Keratinocyte (primary cell): Measurements from ENCODE around the gene RB1. TPM values are rescaled to one million over a fixed set of nuclear protein-coding genes. Genes with fewer than 3 reads are reported as not detected.

ENCODE experiments used
- DNase-seq: peaks from one replicate; pipeline ENCODE4 v3.0.0-alpha.2; 2011; ENCODE audit warnings: low read depth, missing footprints, low spot score
- FAIRE-seq: peaks from 2 replicates; lab custom pipeline; 2011; peaks lifted over from hg19 to GRCh38; lab: Jason Lieb, UNC
- H2AFZ ChIP-seq: 2 replicates; pipeline ENCODE4 v1.6.0; 2012; ENCODE audit warnings: low read length, control low read depth, inconsistent platforms; ENCODE audit not compliant: control insufficient read depth
- H3K27ac ChIP-seq: 2 replicates; pipeline ENCODE4 v1.5.1; 2011; ENCODE audit warnings: low read length; ENCODE audit not compliant: control insufficient read depth, insufficient read depth
- H3K27me3 ChIP-seq: 3 replicates; pipeline ENCODE4 v1.6.0; 2011; ENCODE audit warnings: low read length; ENCODE audit not compliant: control insufficient read depth, insufficient read depth; ENCODE audit errors: extremely low read depth
- H3K36me3 ChIP-seq, 2 experiments: 2 replicates in 1 of 2; 3 replicates in 1 of 2; pipeline ENCODE4 v1.5.1; 2011; ENCODE audit warnings: low read length in 2 of 2, mild to moderate bottlenecking in 1 of 2; ENCODE audit not compliant: control insufficient read depth in 2 of 2, insufficient read depth in 2 of 2; ENCODE audit errors: extremely low read depth in 1 of 2
- H3K4me1 ChIP-seq: 3 replicates; pipeline ENCODE4 v1.5.1; 2011; ENCODE audit warnings: low read length; ENCODE audit not compliant: control insufficient read depth, insufficient read depth; ENCODE audit errors: extremely low read depth
- H3K4me2 ChIP-seq: 3 replicates; pipeline ENCODE4 v1.6.0; 2011; ENCODE audit warnings: low read depth, low read length; ENCODE audit not compliant: control insufficient read depth, insufficient read depth; ENCODE audit errors: extremely low read depth
- H3K4me3 ChIP-seq, 3 experiments: fragments of 200-600 bp in 1 of 3; sonication (generic) in 1 of 3; 2 replicates in 2 of 3; 3 replicates in 1 of 3; pipeline ENCODE4 v1.5.1; 2011 to 2016; ENCODE audit warnings: low read length in 3 of 3, mild to moderate bottlenecking in 3 of 3, control low read depth in 2 of 3, inconsistent platforms in 1 of 3, low read depth in 1 of 3, mixed read lengths in 1 of 3, mixed run types in 1 of 3, moderate library complexity in 1 of 3; ENCODE audit not compliant: control insufficient read depth in 2 of 3, insufficient read depth in 2 of 3; ENCODE audit errors: extremely low read depth in 1 of 3
- H3K79me2 ChIP-seq: 2 replicates; pipeline ENCODE4 v1.6.0; 2012; ENCODE audit warnings: low read length; ENCODE audit not compliant: control insufficient read depth, insufficient read depth
- H3K9ac ChIP-seq: 3 replicates; pipeline ENCODE4 v1.6.0; 2011; ENCODE audit warnings: low read length; ENCODE audit not compliant: control insufficient read depth, insufficient read depth; ENCODE audit errors: extremely low read depth
- H3K9me1 ChIP-seq: 3 replicates; pipeline ENCODE4 v1.6.0; 2011; ENCODE audit warnings: low read length; ENCODE audit not compliant: control insufficient read depth, insufficient read depth; ENCODE audit errors: extremely low read depth
- H3K9me3 ChIP-seq: 2 replicates; pipeline ENCODE4 v1.5.1; 2012; ENCODE audit warnings: low read depth, low read length; ENCODE audit not compliant: control insufficient read depth
- H4K20me1 ChIP-seq: 3 replicates; pipeline ENCODE4 v1.6.0; 2011; ENCODE audit warnings: low read length; ENCODE audit not compliant: control insufficient read depth, insufficient read depth; ENCODE audit errors: extremely low read depth
- EZH2 ChIP-seq: IDR thresholded peaks from one replicate; pipeline ENCODE4 v1.6.1; 2012; ENCODE audit warnings: inconsistent platforms, mild to moderate bottlenecking, low read length, moderate library complexity
- dilution Hi-C: fragments of 300-500 bp; cut with MboI; formaldehyde crosslinking; loops from one replicate; pipeline ENCODE4 v1.7.0; 2020; ENCODE audit warnings: low sequenced_read_pairs; ENCODE audit not compliant: extremely low pct_ligation_motif_present
- polyA plus RNA-seq, 5 experiments: library from polyadenylated mRNA; depleted of rRNA in 3 of 5; stranded (reverse) in 3 of 5; stranded (forward) in 1 of 5; unstranded in 1 of 5; fragments of >200 nt; gene quantifications; 1 replicate in 1 of 5; 2 replicates in 3 of 5; 3 replicates in 1 of 5; pipeline versions ENCODE4 v1.2.1 to v1.2.3, GENCODE V29; 2011 to 2012; ENCODE audit warnings: missing spikeins in 2 of 5, low read depth in 1 of 5, low replicate concordance in 1 of 5
- TF ChIP-seq, protein P1 (sequence below), 3 experiments: IDR thresholded peaks in 1 of 3; conservative IDR thresholded peaks in 1 of 3; optimal IDR thresholded peaks in 1 of 3; 2 replicates in 2 of 3; 3 replicates in 1 of 3; pipeline versions ENCODE3 to v1.5.1; 2011; ENCODE audit warnings: low read length in 3 of 3, mild to moderate bottlenecking in 3 of 3, moderate library complexity in 2 of 3, control low read depth in 1 of 3, inconsistent platforms in 1 of 3; ENCODE audit not compliant: insufficient read depth in 2 of 3; ENCODE audit errors: extremely low read depth in 1 of 3

RB1 gene
- polyA plus RNA-seq, 1 donor (not counting 4 experiments of a cell fraction or from before 2014, with no cell fraction given) = 22.4 TPM

DNA sequence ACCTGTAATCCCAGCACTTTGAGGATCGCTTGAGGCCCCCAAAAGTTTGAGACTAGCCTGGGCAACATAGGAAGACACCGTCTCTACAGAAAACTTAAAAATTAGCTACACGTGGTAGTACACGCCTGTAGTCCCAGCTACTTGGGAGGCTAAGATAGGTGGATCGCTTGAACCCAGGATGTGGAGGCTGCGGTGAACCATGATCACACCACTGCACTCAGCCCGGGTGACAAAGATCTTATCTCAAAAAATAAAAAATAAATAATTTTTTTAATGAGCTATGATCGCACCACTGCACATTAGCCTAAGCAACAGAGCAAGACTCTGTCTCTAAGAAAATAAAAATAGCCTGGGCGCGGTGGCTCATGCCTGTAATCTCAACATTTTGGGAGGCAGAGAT, 222.7 kb downstream of the RB1 start:
- Histone ChIP-seq H3K4me1 (peaks cover 1% of the 10 kb centered on the region), H3K79me2 (no peaks in the 10 kb centered on the region), H3K9me3 (no peaks in the 10 kb centered on the region), H3K4me3 (no peak overlapping the region), H3K4me2 (no peak overlapping the region), H3K9me1 (no peaks in the 10 kb centered on the region), H3K27ac (no peak overlapping the region), H4K20me1 (no peaks in the 10 kb centered on the region), H3K36me3 (no peaks in the 10 kb centered on the region), H3K9ac (no peak overlapping the region), H2AFZ (no peak overlapping the region), H3K27me3 (no peaks in the 10 kb centered on the region)
- DNase-seq = no peak
- no peak for TF ChIP-seq EZH2
- TF ChIP-seq, protein P1, sequence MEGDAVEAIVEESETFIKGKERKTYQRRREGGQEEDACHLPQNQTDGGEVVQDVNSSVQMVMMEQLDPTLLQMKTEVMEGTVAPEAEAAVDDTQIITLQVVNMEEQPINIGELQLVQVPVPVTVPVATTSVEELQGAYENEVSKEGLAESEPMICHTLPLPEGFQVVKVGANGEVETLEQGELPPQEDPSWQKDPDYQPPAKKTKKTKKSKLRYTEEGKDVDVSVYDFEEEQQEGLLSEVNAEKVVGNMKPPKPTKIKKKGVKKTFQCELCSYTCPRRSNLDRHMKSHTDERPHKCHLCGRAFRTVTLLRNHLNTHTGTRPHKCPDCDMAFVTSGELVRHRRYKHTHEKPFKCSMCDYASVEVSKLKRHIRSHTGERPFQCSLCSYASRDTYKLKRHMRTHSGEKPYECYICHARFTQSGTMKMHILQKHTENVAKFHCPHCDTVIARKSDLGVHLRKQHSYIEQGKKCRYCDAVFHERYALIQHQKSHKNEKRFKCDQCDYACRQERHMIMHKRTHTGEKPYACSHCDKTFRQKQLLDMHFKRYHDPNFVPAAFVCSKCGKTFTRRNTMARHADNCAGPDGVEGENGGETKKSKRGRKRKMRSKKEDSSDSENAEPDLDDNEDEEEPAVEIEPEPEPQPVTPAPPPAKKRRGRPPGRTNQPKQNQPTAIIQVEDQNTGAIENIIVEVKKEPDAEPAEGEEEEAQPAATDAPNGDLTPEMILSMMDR (optimal IDR thresholded peaks at IDR 0.05 in 1 of 3, IDR thresholded peaks at IDR 0.05 in 1 of 3, conservative IDR thresholded peaks at IDR 0.05 in 1 of 3; ENCODE audit: extremely low read depth in 1 of 3, insufficient read depth in 2 of 3, low read length in 3 of 3) = no peak
- no peak for FAIRE-seq
- dilution Hi-C loops = no loop called here

DNA sequence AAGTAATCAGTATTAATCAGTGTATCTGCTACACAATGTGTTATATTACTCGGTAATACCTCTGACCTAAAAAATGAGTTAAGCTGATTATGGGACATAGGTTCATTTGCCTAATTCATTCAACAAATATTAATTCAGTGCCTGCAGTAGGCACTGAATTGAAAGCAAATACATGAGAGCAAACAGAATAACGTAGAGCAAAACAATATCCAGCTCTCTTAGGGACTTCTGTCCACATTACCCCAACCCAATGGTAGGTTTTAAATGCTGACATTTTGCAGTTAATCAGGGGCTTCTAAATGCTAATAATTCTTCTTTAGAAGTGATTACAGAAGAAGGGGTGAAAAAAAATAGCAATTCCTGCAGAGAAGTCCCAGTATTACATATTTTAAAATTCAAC, 224.4 kb downstream of the RB1 start:
- TF ChIP-seq, protein P1 (optimal IDR thresholded peaks at IDR 0.05 in 1 of 3, IDR thresholded peaks at IDR 0.05 in 1 of 3, conservative IDR thresholded peaks at IDR 0.05 in 1 of 3; ENCODE audit: extremely low read depth in 1 of 3, insufficient read depth in 2 of 3, low read length in 3 of 3) = no peak
- no peak for TF ChIP-seq EZH2
- Histone ChIP-seq H3K9ac (no peak overlapping the region), H3K4me2 (peak overlapping the region; percentile 49), H2AFZ (peak overlapping the region; percentile 70), H4K20me1 (no peaks in the 10 kb centered on the region), H3K27ac (no peak overlapping the region), H3K36me3 (no peaks in the 10 kb centered on the region), H3K4me3 (no peak overlapping the region), H3K79me2 (no peaks in the 10 kb centered on the region), H3K27me3 (no peaks in the 10 kb centered on the region), H3K4me1 (peaks cover 7% of the 10 kb centered on the region), H3K9me1 (no peaks in the 10 kb centered on the region), H3K9me3 (no peaks in the 10 kb centered on the region)
- FAIRE-seq (no peak), DNase-seq (no peak)
- dilution Hi-C loops = no loop called here
